Astrocyte of the cerebellum (primary cell): ENCODE data around the gene SSBP4.
A peak's percentile ranks its signal among the peaks of the same experiment; 100 is the strongest.

Source experiments
- DNase-seq: peaks from one replicate; pipeline ENCODE4 v3.0.0-alpha.2; 2011; ENCODE audit warnings: low read depth
- H3K4me3 ChIP-seq: 2 replicates; pipeline ENCODE4 v1.5.1; 2011; ENCODE audit warnings: mild to moderate bottlenecking, low read depth, low read length, moderate library complexity
- in situ Hi-C: cut with HindIII; loops from 2 replicates; pipeline ENCODE4 v1.10.0; 2017; ENCODE audit warnings: low sequenced_read_pairs
- TF ChIP-seq, protein P1 (sequence below): IDR thresholded peaks from 2 replicates; pipeline ENCODE4 v1.5.1; 2012; ENCODE audit warnings: low read length, low read depth, moderate library complexity, mild to moderate bottlenecking; ENCODE audit errors: missing control alignments

SSBP4 gene

DNA sequence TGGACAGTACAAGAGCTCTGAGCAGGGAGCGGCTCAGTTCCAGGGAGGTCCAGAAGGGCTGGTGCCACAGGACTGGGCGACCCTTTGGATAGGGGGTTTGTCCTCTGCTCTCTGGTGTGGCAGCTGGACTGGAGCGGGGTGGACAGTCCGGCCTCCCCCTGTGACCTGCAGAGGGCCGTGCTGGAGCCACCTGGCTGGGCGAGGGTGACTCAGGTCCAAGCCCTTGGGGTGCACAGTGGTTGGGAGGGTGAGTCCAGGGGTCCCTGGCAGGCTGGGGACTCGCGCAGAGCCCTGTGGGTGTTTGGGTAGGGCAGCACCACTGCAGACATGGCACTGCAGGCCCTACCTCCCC is 7.2 kb downstream of the SSBP4 start:
- no peak for DNase-seq
- H3K4me3 ChIP-seq = no peak overlapping the region
- TF ChIP-seq, protein P1, sequence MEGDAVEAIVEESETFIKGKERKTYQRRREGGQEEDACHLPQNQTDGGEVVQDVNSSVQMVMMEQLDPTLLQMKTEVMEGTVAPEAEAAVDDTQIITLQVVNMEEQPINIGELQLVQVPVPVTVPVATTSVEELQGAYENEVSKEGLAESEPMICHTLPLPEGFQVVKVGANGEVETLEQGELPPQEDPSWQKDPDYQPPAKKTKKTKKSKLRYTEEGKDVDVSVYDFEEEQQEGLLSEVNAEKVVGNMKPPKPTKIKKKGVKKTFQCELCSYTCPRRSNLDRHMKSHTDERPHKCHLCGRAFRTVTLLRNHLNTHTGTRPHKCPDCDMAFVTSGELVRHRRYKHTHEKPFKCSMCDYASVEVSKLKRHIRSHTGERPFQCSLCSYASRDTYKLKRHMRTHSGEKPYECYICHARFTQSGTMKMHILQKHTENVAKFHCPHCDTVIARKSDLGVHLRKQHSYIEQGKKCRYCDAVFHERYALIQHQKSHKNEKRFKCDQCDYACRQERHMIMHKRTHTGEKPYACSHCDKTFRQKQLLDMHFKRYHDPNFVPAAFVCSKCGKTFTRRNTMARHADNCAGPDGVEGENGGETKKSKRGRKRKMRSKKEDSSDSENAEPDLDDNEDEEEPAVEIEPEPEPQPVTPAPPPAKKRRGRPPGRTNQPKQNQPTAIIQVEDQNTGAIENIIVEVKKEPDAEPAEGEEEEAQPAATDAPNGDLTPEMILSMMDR = no peak
- in situ Hi-C loops = no loop called here

DNA sequence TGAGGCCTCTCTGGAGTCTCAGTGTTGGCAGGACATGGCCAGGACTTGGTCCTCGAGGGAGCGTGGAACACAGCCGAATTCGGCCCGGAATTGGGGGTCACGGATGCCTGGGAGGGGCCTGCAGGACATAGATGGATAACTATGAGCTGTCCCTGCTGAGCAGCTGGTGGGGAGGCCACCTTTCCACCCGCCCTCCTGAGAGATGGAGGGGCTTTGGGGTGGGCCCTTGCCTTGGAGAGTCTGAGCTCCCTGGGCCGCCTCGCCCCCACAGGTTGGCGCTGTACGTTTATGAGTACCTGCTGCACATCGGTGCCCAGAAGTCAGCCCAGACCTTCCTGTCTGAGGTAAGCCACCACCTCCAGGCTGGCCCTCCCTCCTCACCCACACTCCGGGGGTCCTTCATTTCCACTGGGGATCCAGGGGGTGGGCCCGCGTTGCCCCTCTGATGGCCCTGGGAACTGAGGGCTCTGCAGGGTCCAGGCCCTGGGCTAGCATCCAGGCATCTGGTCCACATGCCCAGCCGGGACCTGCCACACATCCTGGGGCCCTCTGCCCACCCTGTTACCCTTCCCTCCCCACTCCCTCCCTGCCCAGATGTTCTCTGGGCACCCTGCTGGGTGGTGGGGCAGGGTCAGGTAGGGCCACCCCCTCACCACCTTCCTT is 8.0 kb downstream of the SSBP4 start:
- no peak for DNase-seq
- TF ChIP-seq, protein P1 = no peak
- in situ Hi-C loops = no loop called here
- no peak overlapping the region for H3K4me3 ChIP-seq

DNA sequence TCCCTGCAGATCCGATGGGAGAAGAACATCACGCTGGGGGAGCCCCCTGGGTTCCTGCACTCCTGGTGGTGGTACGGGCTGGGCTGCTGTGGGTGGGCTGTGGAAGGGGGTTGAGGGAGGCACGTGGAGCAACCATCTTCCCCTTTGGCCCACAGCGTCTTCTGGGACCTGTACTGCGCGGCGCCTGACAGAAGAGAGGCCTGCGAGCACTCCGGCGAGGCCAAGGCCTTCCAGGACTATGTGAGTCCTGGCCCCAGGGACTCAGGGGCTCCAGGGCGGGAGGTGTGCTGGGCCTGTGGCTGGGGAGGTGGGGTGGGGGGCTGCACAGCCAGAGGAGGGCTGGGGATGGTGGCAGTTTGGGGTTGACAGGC is 8.5 kb downstream of the SSBP4 start:
- TF ChIP-seq, protein P1 = no peak
- no peak overlapping the region for H3K4me3 ChIP-seq
- in situ Hi-C loops = no loop called here
- DNase-seq = no peak

DNA sequence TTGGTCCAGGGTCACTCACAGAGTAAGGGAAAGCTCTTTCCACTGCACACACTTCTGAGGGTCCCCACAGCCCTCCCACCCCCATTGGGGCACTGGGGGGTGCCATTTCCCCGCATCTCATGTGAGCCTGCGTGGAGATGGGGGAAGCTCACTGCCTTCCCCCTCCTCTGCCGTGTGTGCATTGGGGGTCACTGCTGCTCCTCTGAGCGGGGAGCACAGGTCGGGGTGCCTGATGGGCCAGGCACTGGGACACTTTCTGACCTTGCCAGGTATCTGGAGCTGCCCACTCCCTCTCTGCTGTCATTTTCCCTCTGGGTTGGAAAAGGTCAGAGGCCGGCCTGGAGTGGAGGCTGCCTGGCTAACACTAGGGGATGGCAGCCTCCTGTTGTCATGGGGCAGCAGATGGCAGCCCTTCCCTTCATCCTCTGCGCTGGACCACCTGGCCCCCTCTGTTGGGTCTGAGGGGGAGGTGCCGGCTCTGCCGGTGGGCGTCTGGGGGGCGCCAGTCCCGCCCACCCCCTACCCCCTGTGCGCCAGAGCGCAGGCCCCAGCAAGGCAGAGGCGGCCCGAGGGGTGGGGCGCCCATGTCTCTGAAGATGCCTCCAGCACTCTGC is 9.1 kb downstream of the SSBP4 start:
- TF ChIP-seq, protein P1 = no peak
- no peak overlapping the region for H3K4me3 ChIP-seq
- in situ Hi-C loops = no loop called here
- no peak for DNase-seq

DNA sequence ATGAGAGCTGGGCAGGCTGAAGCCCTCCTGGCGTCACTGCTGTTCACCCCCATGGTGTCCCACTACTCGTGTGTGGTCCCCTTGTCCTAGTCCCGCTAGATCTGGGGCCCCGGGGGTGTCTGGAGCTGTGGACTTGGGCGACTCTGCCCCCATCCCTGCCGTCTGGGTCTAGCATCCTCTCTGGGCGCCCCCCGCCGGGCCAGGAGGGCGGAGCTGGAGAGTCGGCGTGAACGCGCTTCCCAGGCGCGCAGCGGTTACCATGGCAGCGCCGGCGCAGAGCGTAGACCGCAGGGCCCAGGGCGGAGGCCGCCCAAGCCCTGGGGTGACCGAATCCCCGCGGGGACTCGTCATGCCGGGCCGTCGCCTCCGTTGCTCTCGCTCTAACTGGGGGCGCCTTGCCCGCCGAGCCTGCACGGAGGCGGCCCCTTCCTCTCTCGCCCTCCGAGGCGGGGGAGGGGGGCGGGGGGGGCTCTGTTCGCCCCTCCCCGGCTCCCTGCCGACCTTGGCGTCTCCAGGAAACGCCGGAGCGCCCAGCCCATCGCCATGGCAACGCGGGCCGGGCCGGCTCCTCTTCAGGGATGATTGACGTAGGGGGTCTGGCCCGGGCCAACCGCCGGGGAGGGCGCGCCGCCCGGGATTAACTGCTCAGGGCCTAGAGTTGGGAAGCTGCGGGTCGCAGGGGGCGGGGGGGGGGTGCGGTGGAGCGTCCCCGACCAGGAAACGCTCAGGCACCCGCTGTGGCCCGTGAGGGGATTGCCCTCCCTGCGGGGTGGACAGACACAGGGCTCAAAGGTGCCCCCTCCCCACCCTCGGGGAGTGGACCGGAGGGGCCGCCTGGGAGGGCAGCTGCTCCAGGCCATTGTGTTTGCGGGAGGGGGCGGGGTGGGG is 9.8 kb downstream of the SSBP4 start:
- in situ Hi-C loops = no loop called here
- TF ChIP-seq, protein P1 = no peak
- peak; percentile 66 for DNase-seq
- peak overlapping the region; percentile 34 for H3K4me3 ChIP-seq

GRCh38 chr19:18429717-18430416 is 10.7 kb downstream of the SSBP4 start:
- H3K4me3 ChIP-seq = peak overlapping the region; percentile 34
- TF ChIP-seq, protein P1 = no peak
- in situ Hi-C loops = no loop called here
- no peak for DNase-seq
